ENCODE measurements around the gene PHACTR1. TPM values are rescaled to one million over a fixed set of nuclear protein-coding genes. Genes with fewer than 3 reads are reported as not detected.

Gene PHACTR1
- total and polyA plus RNA-seq, 8 donors, result 1.4 to 12.4 (median 9.3) TPM

GRCh38 chr6:13328875-13329183 lies 612.3 kb downstream of the PHACTR1 start:
- peak overlapping the region; percentile 76 to 94 (median 88) for H3K27ac ChIP-seq
- H3K36me3 ChIP-seq, result peaks cover 0 to 8% (median 0%) of the 10 kb centered on the region in 3 donors
- no peak for DNase-seq
- intact Hi-C loops (cut with DNase I), result no loop called here
- no peaks in the 10 kb centered on the region for H3K9me3 ChIP-seq
- H3K4me3 ChIP-seq, result peak overlapping the region; percentile 72 to 86 (median 84)
- FAIRE-seq, result no peak
- TF ChIP-seq CTCF (IDR thresholded peaks at IDR 0.05), result no peak
- 2 to 4% methylated on average over 2 of the region's 2 CpGs for WGBS, 2 donors
- H3K4me1 ChIP-seq, result peaks cover 0 to 16% (median 6%) of the 10 kb centered on the region in 3 donors
- H3K27me3 ChIP-seq, result no peaks in the 10 kb centered on the region
- peak in 1 of 4 donors; percentile 2 for ATAC-seq

- 36 to 40% methylated on average over 13 of the region's 13 CpGs for WGBS, 2 donors
- H3K27ac ChIP-seq, result no peak overlapping the region
- intact Hi-C loops (cut with DNase I), result loop anchor here in 2 of 3 donors (5.0 kb wide), 2 partner anchors 419 to 424 kb away; no protein-coding TSS in a partner anchor
- peak; percentile 16 to 47 (median 42) for TF ChIP-seq CTCF (IDR thresholded peaks at IDR 0.05)
- FAIRE-seq, result no peak
- peaks cover 0 to 14% (median 6%) of the 10 kb centered on the region in 3 donors for H3K4me1 ChIP-seq
- ATAC-seq, result no peak
- H3K27me3 ChIP-seq, result no peaks in the 10 kb centered on the region
- no peaks in the 10 kb centered on the region for H3K9me3 ChIP-seq
- H3K4me3 ChIP-seq, result no peak overlapping the region
- no peaks in the 10 kb centered on the region for H3K36me3 ChIP-seq
- no peak for DNase-seq
Measured at GRCh38 chr6:13331516-13332348, 615.2 kb downstream of the PHACTR1 start.

- H3K27ac ChIP-seq, result no peak overlapping the region
- H3K4me1 ChIP-seq, result peaks cover 0 to 8% (median 3%) of the 10 kb centered on the region in 3 donors
- WGBS, 2 donors, result 57 to 70% methylated on average over 2 of the region's 2 CpGs
- H3K27me3 ChIP-seq, result no peaks in the 10 kb centered on the region
- no peaks in the 10 kb centered on the region for H3K36me3 ChIP-seq
- no peaks in the 10 kb centered on the region for H3K9me3 ChIP-seq
- ATAC-seq, result no peak
- DNase-seq, result no peak
- no peak overlapping the region for H3K4me3 ChIP-seq
- intact Hi-C loops (cut with DNase I), result loop anchor here in 2 of 3 donors (5.0 kb wide), 2 partner anchors 420 to 425 kb away; no protein-coding TSS in a partner anchor
- TF ChIP-seq CTCF (IDR thresholded peaks at IDR 0.05), result no peak
- no peak for FAIRE-seq
Measured at GRCh38 chr6:13332349-13332706, 615.8 kb downstream of the PHACTR1 start.

GRCh38 chr6:13334953-13335352 lies 618.4 kb downstream of the PHACTR1 start:
- Histone ChIP-seq H3K4me3 (no peak overlapping the region), H3K4me1 (no peaks in the 10 kb centered on the region), H3K9me3 (no peaks in the 10 kb centered on the region), H3K27me3 (no peaks in the 10 kb centered on the region), H3K36me3 (no peaks in the 10 kb centered on the region), H3K27ac (no peak overlapping the region)
- intact Hi-C loops (cut with DNase I), result loop anchor here in 2 of 3 donors (5.0 kb wide), 3 partner anchors 202 to 428 kb away; no protein-coding TSS in a partner anchor
- no peak for FAIRE-seq
- no peak for DNase-seq
- WGBS, 2 donors, result 51 to 53% methylated on average over 3 of the region's 3 CpGs
- no peak for TF ChIP-seq CTCF (IDR thresholded peaks at IDR 0.05)
- no peak for ATAC-seq

GRCh38 chr6:13336553-13336952 lies 620.0 kb downstream of the PHACTR1 start:
- WGBS, 2 donors, result 27 to 32% methylated on average over 11 of the region's 11 CpGs
- ATAC-seq (peak; percentile 76 to 94 (median 93)), DNase-seq (peak in 5 of 6 donors; percentile 59 to 87 (median 77)), FAIRE-seq (no peak)
- Histone ChIP-seq H3K36me3 (no peaks in the 10 kb centered on the region), H3K9me3 (no peaks in the 10 kb centered on the region), H3K27me3 (no peaks in the 10 kb centered on the region), H3K4me1 (no peaks in the 10 kb centered on the region), H3K4me3 (no peak overlapping the region), H3K27ac (no peak overlapping the region)
- intact Hi-C loops (cut with DNase I), result loop anchor here in 1 of 3 donors (5.0 kb wide), 1 partner anchor 201 kb away; no protein-coding TSS in a partner anchor
- TF ChIP-seq CTCF (IDR thresholded peaks at IDR 0.05), result peak; percentile 52 to 78 (median 72)

All from pancreas (tissue), 10 donors.